ENCODE measurements around the gene CLMN.

GRCh38 chr14:95250936-95251335 lies 68.8 kb downstream of the CLMN start:
- TF ChIP-seq, protein P1, sequence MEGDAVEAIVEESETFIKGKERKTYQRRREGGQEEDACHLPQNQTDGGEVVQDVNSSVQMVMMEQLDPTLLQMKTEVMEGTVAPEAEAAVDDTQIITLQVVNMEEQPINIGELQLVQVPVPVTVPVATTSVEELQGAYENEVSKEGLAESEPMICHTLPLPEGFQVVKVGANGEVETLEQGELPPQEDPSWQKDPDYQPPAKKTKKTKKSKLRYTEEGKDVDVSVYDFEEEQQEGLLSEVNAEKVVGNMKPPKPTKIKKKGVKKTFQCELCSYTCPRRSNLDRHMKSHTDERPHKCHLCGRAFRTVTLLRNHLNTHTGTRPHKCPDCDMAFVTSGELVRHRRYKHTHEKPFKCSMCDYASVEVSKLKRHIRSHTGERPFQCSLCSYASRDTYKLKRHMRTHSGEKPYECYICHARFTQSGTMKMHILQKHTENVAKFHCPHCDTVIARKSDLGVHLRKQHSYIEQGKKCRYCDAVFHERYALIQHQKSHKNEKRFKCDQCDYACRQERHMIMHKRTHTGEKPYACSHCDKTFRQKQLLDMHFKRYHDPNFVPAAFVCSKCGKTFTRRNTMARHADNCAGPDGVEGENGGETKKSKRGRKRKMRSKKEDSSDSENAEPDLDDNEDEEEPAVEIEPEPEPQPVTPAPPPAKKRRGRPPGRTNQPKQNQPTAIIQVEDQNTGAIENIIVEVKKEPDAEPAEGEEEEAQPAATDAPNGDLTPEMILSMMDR (IDR thresholded peaks at IDR 0.05), result no peak
- TF ChIP-seq POLR2A (IDR thresholded peaks at IDR 0.05), result no peak
